ENCODE results near the gene EIF2D.

EIF2D gene

GRCh38 chr1:206569556-206569955 lies 42.7 kb downstream of the EIF2D start:
- DNase-seq (ENCODE audit: low read depth) = no peak

GRCh38 chr1:206568779-206569352 lies 43.4 kb downstream of the EIF2D start:
- DNase-seq (ENCODE audit: low read depth) = no peak

- no peak for DNase-seq (ENCODE audit: low read depth)
Measured at GRCh38 chr1:206568256-206568655, 44.0 kb downstream of the EIF2D start.

- no peak for DNase-seq (ENCODE audit: low read depth)
Measured at GRCh38 chr1:206566999-206567398, 45.3 kb downstream of the EIF2D start.

- DNase-seq (ENCODE audit: low read depth) = no peak
Measured at GRCh38 chr1:206565995-206566394, 46.3 kb downstream of the EIF2D start.

- DNase-seq (ENCODE audit: low read depth) = no peak
Measured at GRCh38 chr1:206563367-206564207, 48.7 kb downstream of the EIF2D start.

GRCh38 chr1:206560007-206560716 lies 52.1 kb downstream of the EIF2D start:
- DNase-seq (ENCODE audit: low read depth) = no peak

- no peak for DNase-seq (ENCODE audit: low read depth)
Measured at GRCh38 chr1:206559672-206559995, 52.6 kb downstream of the EIF2D start.

GRCh38 chr1:206558794-206559671 lies 53.2 kb downstream of the EIF2D start:
- DNase-seq (ENCODE audit: low read depth) = no peak

GRCh38 chr1:206557636-206558473 lies 54.4 kb downstream of the EIF2D start:
- DNase-seq (ENCODE audit: low read depth) = no peak

GRCh38 chr1:206556750-206557635 lies 55.3 kb downstream of the EIF2D start:
- peak; percentile 88 for DNase-seq (ENCODE audit: low read depth)

- DNase-seq (ENCODE audit: low read depth) = no peak
Measured at GRCh38 chr1:206556047-206556749, 56.1 kb downstream of the EIF2D start.

- no peak for DNase-seq (ENCODE audit: low read depth)
Measured at GRCh38 chr1:206555473-206555935, 56.8 kb downstream of the EIF2D start.

- no peak for DNase-seq (ENCODE audit: low read depth)
Measured at GRCh38 chr1:206554701-206555472, 57.4 kb downstream of the EIF2D start.

- no peak for DNase-seq (ENCODE audit: low read depth)
Measured at GRCh38 chr1:206554211-206554610, 58.1 kb downstream of the EIF2D start.

GRCh38 chr1:206551986-206552326 lies 60.3 kb downstream of the EIF2D start:
- DNase-seq (ENCODE audit: low read depth) = no peak

GRCh38 chr1:206551296-206551985 lies 60.8 kb downstream of the EIF2D start:
- no peak for DNase-seq (ENCODE audit: low read depth)

- no peak for DNase-seq (ENCODE audit: low read depth)
Measured at GRCh38 chr1:206550446-206550845, 61.8 kb downstream of the EIF2D start.

Data from CMK (cell line).